GM18951 (cell line): Measurements from ENCODE around the gene SERTAD1.

Experiments used
- POLR2A ChIP-seq: IDR thresholded peaks from 4 replicates; pipeline ENCODE4 v1.6.1; 2011; ENCODE audit warnings: mild to moderate bottlenecking; ENCODE audit not compliant: insufficient read length, insufficient read depth; ENCODE audit errors: extremely low read depth
- in situ Hi-C: fragments of 300-500 bp; cut with MboI; formaldehyde crosslinking; loops from one replicate; pipeline ENCODE4 v1.12.0; 2022; ENCODE audit warnings: low sequenced_read_pairs, mixed read lengths, inconsistent platforms; ENCODE audit not compliant: unreplicated experiment

Gene SERTAD1

DNA sequence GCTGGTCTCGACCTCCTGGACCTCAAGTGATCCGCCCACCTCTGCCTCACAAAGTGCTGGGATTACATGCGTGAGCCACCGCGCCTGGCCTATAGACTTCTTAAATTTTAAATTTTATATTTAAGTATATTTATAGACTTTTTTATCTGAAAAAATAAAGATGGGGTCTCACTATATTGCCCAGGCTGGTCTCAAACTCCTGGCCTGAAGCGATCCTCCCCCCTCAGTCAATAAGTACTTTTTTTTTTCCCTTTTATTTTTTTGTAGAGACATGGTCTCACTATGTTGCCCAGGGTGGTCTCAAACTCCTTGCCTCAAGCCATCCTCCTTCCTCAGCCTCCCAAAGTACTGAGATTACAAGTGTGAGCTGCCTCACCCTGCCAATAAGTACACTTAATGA is 1.9 kb downstream of the SERTAD1 start:
- in situ Hi-C loops = no loop called here

DNA sequence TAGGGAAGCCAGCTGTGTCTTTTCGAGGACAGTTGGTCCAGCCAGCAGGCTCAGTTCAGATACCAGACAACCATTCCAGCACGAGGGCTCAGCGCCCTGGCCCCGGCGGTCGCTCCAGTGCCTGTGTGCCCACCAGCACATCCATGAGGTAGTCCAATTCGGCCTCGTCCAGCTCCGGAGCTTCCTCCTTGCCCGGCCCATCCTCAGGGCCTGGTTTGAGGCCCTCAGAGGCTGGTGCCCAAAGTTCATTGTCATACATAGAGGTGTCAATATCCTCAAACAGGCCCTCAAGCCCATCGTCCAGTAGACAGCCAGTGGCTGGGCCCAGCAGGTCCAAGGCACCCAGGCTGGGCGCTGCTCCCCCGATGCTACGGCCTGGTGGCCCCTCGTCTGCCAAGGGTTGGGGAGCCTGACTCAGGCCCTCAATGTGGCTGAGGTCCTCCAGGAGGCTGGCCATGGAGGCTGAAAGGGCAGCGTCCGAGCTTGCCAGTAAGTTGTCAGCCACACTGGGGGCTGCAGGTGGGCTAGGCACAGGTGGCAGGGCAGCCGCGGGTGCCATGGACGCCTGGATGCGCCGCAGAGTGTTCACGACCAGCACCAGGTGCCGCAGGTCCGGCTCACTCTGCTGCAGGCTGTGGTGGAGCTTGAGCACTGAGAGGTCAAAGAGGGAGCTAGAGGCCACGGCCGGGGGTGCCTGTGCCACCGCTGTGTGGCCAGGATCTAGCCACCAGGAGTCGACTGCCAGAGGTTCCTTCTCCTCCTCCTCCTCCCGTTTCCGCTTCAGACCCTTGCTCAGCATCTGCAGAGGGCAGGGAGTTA is 2.8 kb downstream of the SERTAD1 start:
- in situ Hi-C loops = no loop called here
- TF ChIP-seq POLR2A = no peak

More for the DNA sequence above, 1.9 kb downstream of the SERTAD1 start:
- TF ChIP-seq POLR2A = no peak

- no peak for TF ChIP-seq POLR2A
- in situ Hi-C loops = no loop called here
Observed at GRCh38 chr19:40421993-40422747, 3.6 kb downstream of the SERTAD1 start.

GRCh38 chr19:40420766-40421765 is 4.7 kb downstream of the SERTAD1 start:
- in situ Hi-C loops = no loop called here
- TF ChIP-seq POLR2A = peak; percentile 87

DNA sequence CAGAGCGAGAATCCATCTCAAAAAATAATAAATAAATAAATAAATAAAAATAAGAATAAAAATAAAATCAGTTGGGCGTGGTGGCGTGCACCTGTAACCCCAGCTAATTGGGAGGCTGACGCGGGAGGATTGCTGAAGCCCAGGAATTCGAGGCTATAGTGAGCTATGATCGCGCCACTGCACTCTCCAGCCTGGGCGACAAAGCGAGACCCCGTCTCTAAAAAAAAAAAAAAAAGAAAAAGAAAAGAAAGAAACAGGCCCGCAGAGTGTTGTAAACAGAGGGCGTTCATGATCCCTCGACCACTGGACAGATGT is 5.4 kb downstream of the SERTAD1 start:
- in situ Hi-C loops = no loop called here
- no peak for TF ChIP-seq POLR2A

DNA sequence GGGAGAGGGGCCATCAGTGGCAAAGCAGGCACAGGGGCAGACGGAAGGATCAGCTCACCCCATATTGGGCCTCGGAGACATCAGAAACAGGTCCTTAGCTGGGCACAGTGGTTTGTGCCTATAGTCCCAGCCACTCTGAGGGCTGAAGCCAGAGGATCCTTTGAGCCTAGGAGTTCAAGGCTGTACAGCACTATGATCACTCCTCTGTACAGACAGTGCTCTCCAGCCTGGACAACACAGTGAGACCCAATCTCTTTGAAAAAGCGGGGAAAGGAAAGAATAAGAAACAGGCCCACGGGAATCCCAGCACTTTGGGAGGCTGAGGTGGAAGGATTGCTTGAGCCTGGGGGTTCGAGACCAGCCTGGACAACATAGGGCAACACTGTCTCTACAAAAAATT is 6.0 kb downstream of the SERTAD1 start:
- TF ChIP-seq POLR2A = no peak
- in situ Hi-C loops = no loop called here

DNA sequence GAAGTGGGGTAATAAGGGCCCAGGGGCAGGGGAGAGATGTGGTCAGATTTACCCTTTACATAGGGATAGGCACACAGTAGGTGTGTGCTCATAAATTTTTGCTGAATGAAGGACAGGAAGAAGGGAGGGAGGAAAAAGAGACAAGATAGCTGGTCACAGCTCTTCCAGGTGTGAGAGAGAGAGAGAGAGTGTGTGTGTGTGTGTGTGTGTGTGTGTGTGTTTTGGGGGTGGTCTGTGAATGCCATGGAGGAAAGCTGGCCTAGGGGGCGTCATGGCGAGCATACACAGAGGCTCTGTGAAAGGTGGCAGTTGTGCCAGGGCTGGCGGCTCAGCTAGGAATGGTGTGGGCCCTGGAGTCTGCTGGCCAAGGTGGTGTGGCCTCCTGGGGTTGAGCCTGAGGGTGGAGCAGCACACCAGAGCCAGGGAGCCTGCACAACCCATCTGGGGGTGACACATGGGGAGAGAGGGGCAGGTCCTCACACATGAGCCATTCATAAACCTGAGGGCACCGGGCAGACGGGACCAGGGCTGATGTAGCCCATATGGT is 6.7 kb downstream of the SERTAD1 start:
- no peak for TF ChIP-seq POLR2A
- in situ Hi-C loops = no loop called here

DNA sequence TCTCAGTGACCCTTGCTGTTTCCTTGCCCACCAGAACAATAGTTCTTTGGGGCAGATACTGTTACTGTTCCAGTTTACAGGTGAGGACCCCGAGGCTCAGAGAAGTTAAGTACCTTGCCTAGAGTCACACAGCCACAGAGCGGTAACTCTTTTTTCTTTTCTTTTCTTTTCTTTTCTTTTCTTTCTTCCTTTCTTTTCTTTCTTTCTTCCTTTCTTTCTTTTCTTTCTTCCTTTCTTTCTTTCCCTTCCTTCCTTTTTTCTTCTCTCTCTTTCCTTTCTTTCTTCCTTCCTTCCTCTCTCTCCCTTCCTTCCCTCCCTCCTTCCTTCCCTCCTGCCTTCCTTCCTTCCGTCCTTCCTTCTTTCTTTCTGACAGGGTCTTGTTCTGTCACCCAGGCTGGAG is 7.8 kb downstream of the SERTAD1 start:
- in situ Hi-C loops = no loop called here
- TF ChIP-seq POLR2A = no peak

DNA sequence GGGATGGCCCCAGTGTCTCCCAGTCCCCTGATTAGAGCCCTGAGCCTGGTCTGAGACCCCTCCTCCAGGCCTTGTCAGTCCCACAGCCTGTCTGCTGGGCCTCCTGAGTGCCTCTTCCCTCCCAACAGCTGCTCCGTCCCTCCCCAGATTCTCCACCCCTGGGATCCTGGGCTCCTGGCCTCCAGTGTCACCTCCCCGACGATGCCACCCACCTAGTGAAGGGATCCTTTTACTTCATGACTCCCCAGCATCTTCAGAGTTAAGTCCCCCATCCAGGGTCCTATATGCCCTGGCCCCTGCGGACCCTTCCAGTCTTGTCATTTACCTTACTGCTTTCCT is 8.2 kb downstream of the SERTAD1 start:
- TF ChIP-seq POLR2A = no peak
- in situ Hi-C loops = no loop called here

- in situ Hi-C loops = no loop called here
- no peak for TF ChIP-seq POLR2A
Observed at GRCh38 chr19:40416918-40417642, 8.7 kb downstream of the SERTAD1 start.

DNA sequence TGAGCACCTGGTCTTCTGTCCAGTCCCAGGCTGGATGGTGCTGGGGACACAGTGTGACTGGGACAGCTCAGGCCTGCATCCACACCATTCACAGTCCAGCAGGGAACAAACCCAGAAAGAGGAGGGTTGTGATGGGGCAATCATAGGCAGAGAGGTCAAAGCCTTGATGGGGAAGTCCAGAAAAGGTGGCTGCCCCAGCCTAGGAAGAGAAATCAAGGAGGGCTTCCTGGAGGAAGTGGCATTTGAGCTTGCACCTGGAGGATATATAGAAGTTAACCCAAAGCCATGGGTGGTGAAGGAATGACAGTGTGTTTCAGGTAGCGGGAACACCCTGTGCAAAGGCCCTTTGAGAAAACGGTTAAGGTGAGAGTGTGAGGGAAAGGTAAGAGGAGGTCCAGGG is 10.0 kb downstream of the SERTAD1 start:
- TF ChIP-seq POLR2A = no peak
- in situ Hi-C loops = no loop called here

- in situ Hi-C loops = no loop called here
- no peak for TF ChIP-seq POLR2A
Observed at GRCh38 chr19:40414542-40415535, 11.0 kb downstream of the SERTAD1 start.
